HepG2 (cell line): ENCODE measurements around the gene TMEM63B. TPM values are rescaled to one million over a fixed set of nuclear protein-coding genes. Genes with fewer than 3 reads are reported as not detected.
A peak's percentile ranks its signal among the peaks of the same experiment; 100 is the strongest.

Experiments used
- BCL6 ChIP-seq: IDR thresholded peaks from 2 replicates; pipeline ENCODE4 v1.6.1; 2016; ENCODE audit warnings: missing genetic modification reagents, missing compliant biosample characterization
- FOXK2 ChIP-seq: fragments of 450-650 bp; IDR thresholded peaks from 2 replicates; pipeline ENCODE4 v1.6.1; 2016
- RARG ChIP-seq: sonication (generic); formaldehyde crosslinking; IDR thresholded peaks from 2 replicates; pipeline ENCODE4 v1.4.0; 2020; ENCODE audit warnings: low read depth, mild to moderate bottlenecking, missing genetic modification reagents
- ZFYVE20 ChIP-seq: sonication (generic); formaldehyde crosslinking; IDR thresholded peaks from 2 replicates; pipeline ENCODE4 v1.8.0; 2023; ENCODE audit warnings: low read depth, mild to moderate bottlenecking, moderate library complexity, missing genetic modification reagents, borderline replicate concordance
- ZNF549 ChIP-seq: sonication (generic); formaldehyde crosslinking; IDR thresholded peaks from 2 replicates; pipeline ENCODE4 v1.5.0; 2020; ENCODE audit warnings: missing genetic modification reagents
- ZNF75D ChIP-seq: sonication (generic); formaldehyde crosslinking; IDR thresholded peaks from 2 replicates; pipeline ENCODE4 v1.8.1; 2023; ENCODE audit warnings: missing genetic modification reagents, mild to moderate bottlenecking, borderline replicate concordance
- ZNF776 ChIP-seq: sonication (generic); formaldehyde crosslinking; IDR thresholded peaks from 2 replicates; pipeline ENCODE4 v1.4.0; 2020; ENCODE audit warnings: mild to moderate bottlenecking, missing genetic modification reagents
- ZSCAN29 ChIP-seq: sonication (generic); formaldehyde crosslinking; conservative IDR thresholded peaks from 2 replicates; pipeline ENCODE4 v1.4.0; 2020; ENCODE audit warnings: mild to moderate bottlenecking, missing genetic modification reagents
- polyA plus RNA-seq, 8 experiments: library from polyadenylated mRNA; depleted of rRNA in 3 of 8; stranded (reverse) in 7 of 8; unstranded in 1 of 8; fragments of >200 nt; fragmentation: Illumina TruSeq in 4 of 8; extraction: Trizol in 4 of 8; gene quantifications; 2 replicates each; pipeline versions ENCODE4 v1.2.1 to v1.2.3, GENCODE V29; 2011 to 2016; ENCODE audit warnings: low read depth in 4 of 8, missing spikeins in 1 of 8, mixed read lengths in 1 of 8; ENCODE audit not compliant: insufficient read depth in 1 of 8
- total RNA-seq, 5 experiments: library from RNA; depleted of rRNA; stranded (reverse); fragments of >200 nt; fragmentation: Illumina TruSeq; extraction: Trizol; gene quantifications; 2 replicates each; pipeline ENCODE4 v1.2.3, GENCODE V29; 2016; ENCODE audit warnings: low read depth in 1 of 5
- TF ChIP-seq, protein P1 (sequence below): sonication (generic); formaldehyde crosslinking; IDR thresholded peaks from 2 replicates; pipeline ENCODE4 v1.4.0; 2020; ENCODE audit warnings: missing genetic modification reagents
- TF ChIP-seq, protein P2 (sequence below): sonication (generic); formaldehyde crosslinking; IDR thresholded peaks from 2 replicates; pipeline ENCODE4 v1.9.0; 2021; ENCODE audit warnings: mild to moderate bottlenecking, missing genetic modification reagents
- TF ChIP-seq, protein P3 (sequence below): sonication (generic); formaldehyde crosslinking; IDR thresholded peaks from 2 replicates; pipeline ENCODE4 v1.5.0; 2020; ENCODE audit warnings: mild to moderate bottlenecking, missing genetic modification reagents, borderline replicate concordance
- TF ChIP-seq, protein P4 (sequence below): sonication (generic); formaldehyde crosslinking; IDR thresholded peaks from 2 replicates; pipeline ENCODE4 v1.5.0; 2020; ENCODE audit warnings: mild to moderate bottlenecking, missing genetic modification reagents
- TF ChIP-seq, protein P5 (sequence below): sonication (generic); formaldehyde crosslinking; IDR thresholded peaks from 2 replicates; pipeline ENCODE4 v1.4.0; 2020; ENCODE audit warnings: missing genetic modification reagents

The TMEM63B gene
- total and polyA plus RNA-seq, 2 of the 13 experiments (the other 11 are each of a cell fraction or from before 2014, with no cell fraction given): 27.4 to 75.8 TPM

DNA sequence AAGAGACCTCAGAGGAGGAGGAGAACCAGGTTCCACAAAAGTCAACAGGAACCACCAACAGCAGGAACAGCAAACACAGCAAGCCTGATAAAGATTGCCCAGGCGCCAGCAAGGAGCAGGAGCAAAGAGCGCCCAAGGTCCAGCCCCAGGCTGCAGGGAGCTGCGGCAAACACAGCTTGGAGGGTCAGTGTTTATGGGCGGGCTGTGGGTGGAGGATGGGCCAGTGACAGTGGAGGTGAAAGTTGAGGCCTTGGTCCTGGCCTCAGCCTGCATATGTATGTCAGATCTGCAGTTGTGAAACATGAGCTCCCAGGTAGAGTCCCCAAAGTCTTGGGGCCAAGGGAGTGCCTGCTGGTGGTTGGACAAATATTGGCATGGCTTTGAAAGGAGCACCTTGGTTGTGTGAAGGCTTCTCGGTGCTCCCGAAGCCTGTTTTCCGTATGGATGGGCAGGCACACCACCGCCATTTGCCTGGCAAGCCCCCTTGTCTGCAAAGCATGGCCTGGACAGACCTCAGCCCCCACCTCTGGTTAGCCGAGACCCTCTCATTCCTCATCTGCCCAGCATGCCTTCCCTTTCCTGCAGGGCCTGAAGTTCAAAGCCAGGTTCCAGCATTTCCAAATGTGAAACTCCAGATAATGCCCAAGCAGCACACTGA is 29.3 kb downstream of the TMEM63B start (continued):
- TF ChIP-seq, protein P1, sequence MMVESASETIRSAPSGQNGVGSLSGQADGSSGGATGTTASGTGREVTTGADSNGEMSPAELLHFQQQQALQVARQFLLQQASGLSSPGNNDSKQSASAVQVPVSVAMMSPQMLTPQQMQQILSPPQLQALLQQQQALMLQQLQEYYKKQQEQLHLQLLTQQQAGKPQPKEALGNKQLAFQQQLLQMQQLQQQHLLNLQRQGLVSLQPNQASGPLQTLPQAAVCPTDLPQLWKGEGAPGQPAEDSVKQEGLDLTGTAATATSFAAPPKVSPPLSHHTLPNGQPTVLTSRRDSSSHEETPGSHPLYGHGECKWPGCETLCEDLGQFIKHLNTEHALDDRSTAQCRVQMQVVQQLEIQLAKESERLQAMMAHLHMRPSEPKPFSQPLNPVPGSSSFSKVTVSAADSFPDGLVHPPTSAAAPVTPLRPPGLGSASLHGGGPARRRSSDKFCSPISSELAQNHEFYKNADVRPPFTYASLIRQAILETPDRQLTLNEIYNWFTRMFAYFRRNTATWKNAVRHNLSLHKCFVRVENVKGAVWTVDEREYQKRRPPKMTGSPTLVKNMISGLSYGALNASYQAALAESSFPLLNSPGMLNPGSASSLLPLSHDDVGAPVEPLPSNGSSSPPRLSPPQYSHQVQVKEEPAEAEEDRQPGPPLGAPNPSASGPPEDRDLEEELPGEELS (CRISPR knock-in tag): peak; percentile 98
- TF ChIP-seq FOXK2: peak; percentile 86
- TF ChIP-seq RARG (CRISPR knock-in tag): no peak
- TF ChIP-seq, protein P2, sequence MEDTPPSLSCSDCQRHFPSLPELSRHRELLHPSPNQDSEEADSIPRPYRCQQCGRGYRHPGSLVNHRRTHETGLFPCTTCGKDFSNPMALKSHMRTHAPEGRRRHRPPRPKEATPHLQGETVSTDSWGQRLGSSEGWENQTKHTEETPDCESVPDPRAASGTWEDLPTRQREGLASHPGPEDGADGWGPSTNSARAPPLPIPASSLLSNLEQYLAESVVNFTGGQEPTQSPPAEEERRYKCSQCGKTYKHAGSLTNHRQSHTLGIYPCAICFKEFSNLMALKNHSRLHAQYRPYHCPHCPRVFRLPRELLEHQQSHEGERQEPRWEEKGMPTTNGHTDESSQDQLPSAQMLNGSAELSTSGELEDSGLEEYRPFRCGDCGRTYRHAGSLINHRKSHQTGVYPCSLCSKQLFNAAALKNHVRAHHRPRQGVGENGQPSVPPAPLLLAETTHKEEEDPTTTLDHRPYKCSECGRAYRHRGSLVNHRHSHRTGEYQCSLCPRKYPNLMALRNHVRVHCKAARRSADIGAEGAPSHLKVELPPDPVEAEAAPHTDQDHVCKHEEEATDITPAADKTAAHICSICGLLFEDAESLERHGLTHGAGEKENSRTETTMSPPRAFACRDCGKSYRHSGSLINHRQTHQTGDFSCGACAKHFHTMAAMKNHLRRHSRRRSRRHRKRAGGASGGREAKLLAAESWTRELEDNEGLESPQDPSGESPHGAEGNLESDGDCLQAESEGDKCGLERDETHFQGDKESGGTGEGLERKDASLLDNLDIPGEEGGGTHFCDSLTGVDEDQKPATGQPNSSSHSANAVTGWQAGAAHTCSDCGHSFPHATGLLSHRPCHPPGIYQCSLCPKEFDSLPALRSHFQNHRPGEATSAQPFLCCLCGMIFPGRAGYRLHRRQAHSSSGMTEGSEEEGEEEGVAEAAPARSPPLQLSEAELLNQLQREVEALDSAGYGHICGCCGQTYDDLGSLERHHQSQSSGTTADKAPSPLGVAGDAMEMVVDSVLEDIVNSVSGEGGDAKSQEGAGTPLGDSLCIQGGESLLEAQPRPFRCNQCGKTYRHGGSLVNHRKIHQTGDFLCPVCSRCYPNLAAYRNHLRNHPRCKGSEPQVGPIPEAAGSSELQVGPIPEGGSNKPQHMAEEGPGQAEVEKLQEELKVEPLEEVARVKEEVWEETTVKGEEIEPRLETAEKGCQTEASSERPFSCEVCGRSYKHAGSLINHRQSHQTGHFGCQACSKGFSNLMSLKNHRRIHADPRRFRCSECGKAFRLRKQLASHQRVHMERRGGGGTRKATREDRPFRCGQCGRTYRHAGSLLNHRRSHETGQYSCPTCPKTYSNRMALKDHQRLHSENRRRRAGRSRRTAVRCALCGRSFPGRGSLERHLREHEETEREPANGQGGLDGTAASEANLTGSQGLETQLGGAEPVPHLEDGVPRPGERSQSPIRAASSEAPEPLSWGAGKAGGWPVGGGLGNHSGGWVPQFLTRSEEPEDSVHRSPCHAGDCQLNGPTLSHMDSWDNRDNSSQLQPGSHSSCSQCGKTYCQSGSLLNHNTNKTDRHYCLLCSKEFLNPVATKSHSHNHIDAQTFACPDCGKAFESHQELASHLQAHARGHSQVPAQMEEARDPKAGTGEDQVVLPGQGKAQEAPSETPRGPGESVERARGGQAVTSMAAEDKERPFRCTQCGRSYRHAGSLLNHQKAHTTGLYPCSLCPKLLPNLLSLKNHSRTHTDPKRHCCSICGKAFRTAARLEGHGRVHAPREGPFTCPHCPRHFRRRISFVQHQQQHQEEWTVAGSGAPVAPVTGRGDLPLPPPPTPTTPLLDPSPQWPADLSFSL (CRISPR knock-in tag): peak; percentile 77; the same call in 1 of the 2 replicates
- TF ChIP-seq, protein P3, sequence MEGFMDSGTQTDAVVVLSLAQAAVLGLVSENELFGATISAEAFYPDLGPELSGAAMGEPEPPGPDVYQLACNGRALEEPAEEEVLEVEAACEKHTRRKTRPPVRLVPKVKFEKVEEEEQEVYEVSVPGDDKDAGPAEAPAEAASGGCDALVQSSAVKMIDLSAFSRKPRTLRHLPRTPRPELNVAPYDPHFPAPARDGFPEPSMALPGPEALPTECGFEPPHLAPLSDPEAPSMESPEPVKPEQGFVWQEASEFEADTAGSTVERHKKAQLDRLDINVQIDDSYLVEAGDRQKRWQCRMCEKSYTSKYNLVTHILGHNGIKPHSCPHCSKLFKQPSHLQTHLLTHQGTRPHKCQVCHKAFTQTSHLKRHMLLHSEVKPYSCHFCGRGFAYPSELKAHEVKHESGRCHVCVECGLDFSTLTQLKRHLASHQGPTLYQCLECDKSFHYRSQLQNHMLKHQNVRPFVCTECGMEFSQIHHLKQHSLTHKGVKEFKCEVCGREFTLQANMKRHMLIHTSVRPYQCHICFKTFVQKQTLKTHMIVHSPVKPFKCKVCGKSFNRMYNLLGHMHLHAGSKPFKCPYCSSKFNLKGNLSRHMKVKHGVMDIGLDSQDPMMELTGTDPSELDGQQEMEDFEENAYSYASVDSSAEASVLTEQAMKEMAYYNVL (CRISPR knock-in tag): peak; percentile 99
- TF ChIP-seq ZNF776 (CRISPR knock-in tag): peak; percentile 38; the same call in 1 of the 2 replicates
- 0 out of 2 replicates have a peak, but pooled peaks have one; percentile 30 for TF ChIP-seq ZFYVE20
- TF ChIP-seq, protein P4, sequence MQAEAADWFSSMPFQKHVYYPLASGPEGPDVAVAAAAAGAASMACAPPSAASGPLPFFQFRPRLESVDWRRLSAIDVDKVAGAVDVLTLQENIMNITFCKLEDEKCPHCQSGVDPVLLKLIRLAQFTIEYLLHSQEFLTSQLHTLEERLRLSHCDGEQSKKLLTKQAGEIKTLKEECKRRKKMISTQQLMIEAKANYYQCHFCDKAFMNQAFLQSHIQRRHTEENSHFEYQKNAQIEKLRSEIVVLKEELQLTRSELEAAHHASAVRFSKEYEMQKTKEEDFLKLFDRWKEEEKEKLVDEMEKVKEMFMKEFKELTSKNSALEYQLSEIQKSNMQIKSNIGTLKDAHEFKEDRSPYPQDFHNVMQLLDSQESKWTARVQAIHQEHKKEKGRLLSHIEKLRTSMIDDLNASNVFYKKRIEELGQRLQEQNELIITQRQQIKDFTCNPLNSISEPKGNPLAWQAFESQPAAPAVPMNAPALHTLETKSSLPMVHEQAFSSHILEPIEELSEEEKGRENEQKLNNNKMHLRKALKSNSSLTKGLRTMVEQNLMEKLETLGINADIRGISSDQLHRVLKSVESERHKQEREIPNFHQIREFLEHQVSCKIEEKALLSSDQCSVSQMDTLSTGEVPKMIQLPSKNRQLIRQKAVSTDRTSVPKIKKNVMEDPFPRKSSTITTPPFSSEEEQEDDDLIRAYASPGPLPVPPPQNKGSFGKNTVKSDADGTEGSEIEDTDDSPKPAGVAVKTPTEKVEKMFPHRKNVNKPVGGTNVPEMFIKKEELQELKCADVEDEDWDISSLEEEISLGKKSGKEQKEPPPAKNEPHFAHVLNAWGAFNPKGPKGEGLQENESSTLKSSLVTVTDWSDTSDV (CRISPR knock-in tag): no peak
- TF ChIP-seq, protein P5, sequence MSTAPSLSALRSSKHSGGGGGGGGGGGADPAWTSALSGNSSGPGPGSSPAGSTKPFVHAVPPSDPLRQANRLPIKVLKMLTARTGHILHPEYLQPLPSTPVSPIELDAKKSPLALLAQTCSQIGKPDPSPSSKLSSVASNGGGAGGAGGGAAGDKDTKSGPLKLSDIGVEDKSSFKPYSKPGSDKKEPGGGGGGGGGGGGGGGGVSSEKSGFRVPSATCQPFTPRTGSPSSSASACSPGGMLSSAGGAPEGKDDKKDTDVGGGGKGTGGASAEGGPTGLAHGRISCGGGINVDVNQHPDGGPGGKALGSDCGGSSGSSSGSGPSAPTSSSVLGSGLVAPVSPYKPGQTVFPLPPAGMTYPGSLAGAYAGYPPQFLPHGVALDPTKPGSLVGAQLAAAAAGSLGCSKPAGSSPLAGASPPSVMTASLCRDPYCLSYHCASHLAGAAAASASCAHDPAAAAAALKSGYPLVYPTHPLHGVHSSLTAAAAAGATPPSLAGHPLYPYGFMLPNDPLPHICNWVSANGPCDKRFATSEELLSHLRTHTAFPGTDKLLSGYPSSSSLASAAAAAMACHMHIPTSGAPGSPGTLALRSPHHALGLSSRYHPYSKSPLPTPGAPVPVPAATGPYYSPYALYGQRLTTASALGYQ: peak; percentile 88; the same call in 1 of the 2 replicates
- peak; percentile 86 for TF ChIP-seq BCL6 (CRISPR knock-in tag)
- no peak for TF ChIP-seq ZNF549 (CRISPR knock-in tag)
- peak; percentile 47; the same call in 1 of the 2 replicates for TF ChIP-seq ZSCAN29 (CRISPR knock-in tag)
- TF ChIP-seq ZNF75D (CRISPR knock-in tag): no peak
